ENCODE measurements around the gene VEGFA.

GRCh38 chr6:43746071-43746470, 23.9 kb upstream of the VEGFA start:
- TF ChIP-seq EZH2 (IDR thresholded peaks at IDR 0.05; ENCODE audit: insufficient read depth, poor library complexity, severe bottlenecking) (no peak), EZH2phosphoT487 (IDR thresholded peaks at IDR 0.05; ENCODE audit: insufficient read depth, low read depth) (no peak)

Data from GM23248 (cell line).